Thyroid gland (tissue), 4 donors: ENCODE results near the gene RHO.

Experiments used
- POLR2A ChIP-seq, 2 donors: fragments of 450-650 bp; IDR thresholded peaks; one replicate each; pipeline ENCODE4 v1.6.1; 2017; ENCODE audit warnings: antibody characterized with exemption in 2 of 2, mild to moderate bottlenecking in 2 of 2, moderate library complexity in 1 of 2
- TF ChIP-seq, protein P1 (sequence below), 6 experiments: fragments of 200-600 bp in 3 of 6; fragments of 450-650 bp in 3 of 6; sonication (generic) in 3 of 6; IDR thresholded peaks; one replicate each; pipeline ENCODE4 v1.5.1; 2016 to 2019; ENCODE audit warnings: antibody characterized with exemption in 6 of 6, mild to moderate bottlenecking in 2 of 6, inconsistent platforms in 1 of 6, moderate library complexity in 1 of 6

DNA sequence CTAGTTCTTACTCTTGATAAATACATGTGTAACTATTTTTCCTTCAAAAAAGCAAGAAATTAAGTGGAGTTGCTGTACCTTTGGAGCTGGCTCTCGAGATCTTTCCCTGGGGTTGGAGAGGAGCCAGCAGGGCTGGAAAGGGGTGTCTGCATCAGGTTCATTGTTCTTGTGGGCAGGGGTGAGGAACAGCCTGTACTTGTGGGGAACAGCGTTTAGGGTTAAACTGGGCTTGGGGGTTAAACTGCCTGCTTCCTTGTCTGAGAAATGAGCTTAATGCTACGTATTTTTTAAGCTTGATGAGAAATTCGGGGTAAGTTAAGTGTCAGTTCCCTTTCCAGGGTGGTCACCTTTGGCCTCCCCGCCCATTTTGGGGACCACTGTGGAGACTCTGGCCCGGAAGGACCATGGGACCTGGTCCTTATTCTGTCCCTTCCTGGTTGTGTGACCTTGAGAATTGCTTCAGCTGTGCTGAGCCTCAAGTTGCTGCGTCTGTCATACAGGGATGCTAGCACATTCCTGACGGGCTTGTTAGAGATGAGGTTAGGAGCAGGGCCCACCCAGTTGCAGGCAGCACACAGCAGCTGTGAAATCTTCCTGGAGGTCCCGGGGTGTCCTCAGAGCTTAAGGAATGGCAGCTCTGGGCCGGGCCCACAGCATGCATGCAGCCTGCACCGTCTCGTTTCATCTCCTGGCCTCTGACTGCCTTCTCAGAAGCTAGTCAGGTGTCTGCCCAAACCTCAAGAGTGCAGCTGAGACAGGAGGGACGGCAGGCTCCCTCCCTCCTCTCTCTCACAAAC lies 26.1 kb downstream of the RHO start:
- TF ChIP-seq POLR2A (IDR thresholded peaks at IDR 0.05) = no peak
- TF ChIP-seq, protein P1, sequence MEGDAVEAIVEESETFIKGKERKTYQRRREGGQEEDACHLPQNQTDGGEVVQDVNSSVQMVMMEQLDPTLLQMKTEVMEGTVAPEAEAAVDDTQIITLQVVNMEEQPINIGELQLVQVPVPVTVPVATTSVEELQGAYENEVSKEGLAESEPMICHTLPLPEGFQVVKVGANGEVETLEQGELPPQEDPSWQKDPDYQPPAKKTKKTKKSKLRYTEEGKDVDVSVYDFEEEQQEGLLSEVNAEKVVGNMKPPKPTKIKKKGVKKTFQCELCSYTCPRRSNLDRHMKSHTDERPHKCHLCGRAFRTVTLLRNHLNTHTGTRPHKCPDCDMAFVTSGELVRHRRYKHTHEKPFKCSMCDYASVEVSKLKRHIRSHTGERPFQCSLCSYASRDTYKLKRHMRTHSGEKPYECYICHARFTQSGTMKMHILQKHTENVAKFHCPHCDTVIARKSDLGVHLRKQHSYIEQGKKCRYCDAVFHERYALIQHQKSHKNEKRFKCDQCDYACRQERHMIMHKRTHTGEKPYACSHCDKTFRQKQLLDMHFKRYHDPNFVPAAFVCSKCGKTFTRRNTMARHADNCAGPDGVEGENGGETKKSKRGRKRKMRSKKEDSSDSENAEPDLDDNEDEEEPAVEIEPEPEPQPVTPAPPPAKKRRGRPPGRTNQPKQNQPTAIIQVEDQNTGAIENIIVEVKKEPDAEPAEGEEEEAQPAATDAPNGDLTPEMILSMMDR (IDR thresholded peaks at IDR 0.05) = no peak
